ENCODE measurements around the gene SERPINB3. TPM values are rescaled to one million over a fixed set of nuclear protein-coding genes. Genes with fewer than 3 reads are reported as not detected.

Gene SERPINB3
- not detected in 2 replicates for total RNA-seq

DNA sequence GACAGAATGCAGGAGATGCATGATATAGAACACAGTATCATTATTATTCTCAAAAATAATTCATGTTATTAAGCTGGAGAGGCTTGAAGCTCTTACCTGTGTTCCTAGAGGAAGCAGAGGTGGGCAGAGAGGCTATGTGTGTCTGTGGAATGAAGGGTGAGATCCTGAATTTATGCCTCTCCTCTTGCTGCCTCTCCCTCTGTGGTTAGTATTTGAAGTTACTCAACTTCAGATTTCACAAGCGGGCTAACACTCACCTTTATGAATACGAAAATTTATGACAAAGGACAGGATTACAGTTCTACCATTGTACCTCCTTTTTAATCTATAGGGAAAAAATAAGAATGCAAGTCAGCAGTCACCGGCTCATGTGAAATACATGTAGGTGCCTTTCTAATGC is at the start of gene SERPINB3:
TSS of gene SERPINB3 (minus strand) at position 144 of the 400 bp plus-strand sequence. CDS start 677 bp downstream, outside the sequence.

GRCh38 chr18:63702660-63703059 is 41.0 kb upstream of the SERPINB3 start, which contains the start of gene SERPINB11:
SERPINB11 (plus strand) TSS chr18:63702960; CDS start chr18:63710194, 7,234 bp downstream.

GRCh38 chr18:63644142-63644541 is 17.6 kb downstream of the SERPINB3 start, which contains the start of gene SERPINB4:
SERPINB4 (minus strand) TSS chr18:63644256; CDS start chr18:63643577, 679 bp downstream.

Other genes with a start within 250 kb of the SERPINB3 start
- gene VPS4B, start 239.4 kb downstream of the SERPINB3 start, total RNA-seq = 18.1 and 21.0 TPM in 2 replicates
- 0.13 TPM in 1 of 2 replicates, not detected in the other for gene SERPINB5, start 184.9 kb downstream of the SERPINB3 start, total RNA-seq
- not detected in 2 replicates for gene SERPINB12, start 119.5 kb downstream of the SERPINB3 start, total RNA-seq
- not detected in 2 replicates for gene SERPINB13, start 74.5 kb downstream of the SERPINB3 start, total RNA-seq
- not detected in 2 replicates for gene SERPINB4, start 17.6 kb downstream of the SERPINB3 start, total RNA-seq
- not detected in 2 replicates for gene SERPINB11, start 41.1 kb upstream of the SERPINB3 start, total RNA-seq
- gene SERPINB7, start 113.5 kb upstream of the SERPINB3 start, total RNA-seq = 4.4 TPM in 1 of 2 replicates, not detected in the other
- 0.49 TPM in 1 of 2 replicates, not detected in the other for gene SERPINB2, start 225.8 kb upstream of the SERPINB3 start, total RNA-seq
- not detected in 2 replicates for gene SERPINB10, start 246.1 kb upstream of the SERPINB3 start, total RNA-seq